ENCODE measurements around the gene DUSP23. TPM values are rescaled to one million over a fixed set of nuclear protein-coding genes. Genes with fewer than 3 reads are reported as not detected.
A peak's percentile ranks its signal among the peaks of the same experiment; 100 is the strongest.

Gene DUSP23
- total and polyA plus RNA-seq, 4 donors = 47.1 to 53.6 (median 48.3) TPM

- no peaks in the 10 kb centered on the region for H3K27me3 ChIP-seq (ENCODE audit: control insufficient read depth in 1 of 2, insufficient read depth in 2 of 2, low read length in 1 of 2)
- no peaks in the 10 kb centered on the region for H3K36me3 ChIP-seq (ENCODE audit: control insufficient read depth in 1 of 2, insufficient read depth in 2 of 2, low read length in 1 of 2)
- ATAC-seq (ENCODE audit: low FRiP score) (peak; percentile 84), DNase-seq (peak; percentile 47 to 77)
- no peak overlapping the region for H3K4me3 ChIP-seq (ENCODE audit: low read length in 2 of 2)
- no peak overlapping the region for H3K27ac ChIP-seq (ENCODE audit: low read depth in 1 of 2, low read length in 2 of 2)
- no peaks in the 10 kb centered on the region for H3K4me1 ChIP-seq (ENCODE audit: control insufficient read depth in 1 of 2, insufficient read depth in 2 of 2, low read length in 2 of 2)
- 59 to 63% methylated on average over 4 of the region's 4 CpGs for WGBS, 2 donors
- no peaks in the 10 kb centered on the region for H3K9me3 ChIP-seq (ENCODE audit: control insufficient read depth, low read length)
- intact Hi-C loops (cut with DNase I) = no loop called here
Measured at GRCh38 chr1:159752135-159752580, 28.6 kb upstream of the DUSP23 start.

- Histone ChIP-seq H3K9me3 (ENCODE audit: control insufficient read depth, low read length) (no peaks in the 10 kb centered on the region), H3K4me3 (ENCODE audit: low read length in 2 of 2) (no peak overlapping the region), H3K27ac (ENCODE audit: low read depth in 1 of 2, low read length in 2 of 2) (no peak overlapping the region), H3K36me3 (ENCODE audit: control insufficient read depth in 1 of 2, insufficient read depth in 2 of 2, low read length in 1 of 2) (no peaks in the 10 kb centered on the region), H3K4me1 (ENCODE audit: control insufficient read depth in 1 of 2, insufficient read depth in 2 of 2, low read length in 2 of 2) (no peaks in the 10 kb centered on the region), H3K27me3 (ENCODE audit: control insufficient read depth in 1 of 2, insufficient read depth in 2 of 2, low read length in 1 of 2) (no peaks in the 10 kb centered on the region)
- no peak for ATAC-seq (ENCODE audit: low FRiP score)
- intact Hi-C loops (cut with DNase I) = no loop called here
- 74 to 77% methylated on average over 4 of the region's 4 CpGs for WGBS, 2 donors
- no peak for DNase-seq
Measured at GRCh38 chr1:159753386-159753785, 27.4 kb upstream of the DUSP23 start.

GRCh38 chr1:159755451-159756007 lies 25.2 kb upstream of the DUSP23 start:
- DNase-seq = no peak
- Histone ChIP-seq H3K9me3 (ENCODE audit: control insufficient read depth, low read length) (no peaks in the 10 kb centered on the region), H3K36me3 (ENCODE audit: control insufficient read depth in 1 of 2, insufficient read depth in 2 of 2, low read length in 1 of 2) (no peaks in the 10 kb centered on the region), H3K4me3 (ENCODE audit: low read length in 2 of 2) (no peak overlapping the region), H3K4me1 (ENCODE audit: control insufficient read depth in 1 of 2, insufficient read depth in 2 of 2, low read length in 2 of 2) (no peaks in the 10 kb centered on the region), H3K27ac (ENCODE audit: low read depth in 1 of 2, low read length in 2 of 2) (no peak overlapping the region), H3K27me3 (ENCODE audit: control insufficient read depth in 1 of 2, insufficient read depth in 2 of 2, low read length in 1 of 2) (no peaks in the 10 kb centered on the region)
- intact Hi-C loops (cut with DNase I) = no loop called here
- no peak for ATAC-seq (ENCODE audit: low FRiP score)
- 90 to 92% methylated on average over 3 of the region's 3 CpGs for WGBS, 2 donors

- ATAC-seq (ENCODE audit: low FRiP score) = no peak
Measured at GRCh38 chr1:159756397-159756796, 24.4 kb upstream of the DUSP23 start.

GRCh38 chr1:159763686-159764085 lies 17.1 kb upstream of the DUSP23 start:
- Histone ChIP-seq H3K4me1 (ENCODE audit: control insufficient read depth in 1 of 2, insufficient read depth in 2 of 2, low read length in 2 of 2) (no peaks in the 10 kb centered on the region), H3K27ac (ENCODE audit: low read depth in 1 of 2, low read length in 2 of 2) (no peak overlapping the region), H3K4me3 (ENCODE audit: low read length in 2 of 2) (no peak overlapping the region), H3K9me3 (ENCODE audit: control insufficient read depth, low read length) (no peaks in the 10 kb centered on the region), H3K36me3 (ENCODE audit: control insufficient read depth in 1 of 2, insufficient read depth in 2 of 2, low read length in 1 of 2) (no peaks in the 10 kb centered on the region), H3K27me3 (ENCODE audit: control insufficient read depth in 1 of 2, insufficient read depth in 2 of 2, low read length in 1 of 2) (peaks cover 0 to 5% of the 10 kb centered on the region in 2 donors)
- intact Hi-C loops (cut with DNase I) = no loop called here
- DNase-seq (no peak), ATAC-seq (ENCODE audit: low FRiP score) (no peak)
- 35 to 37% methylated on average over 1 of the region's 1 CpG for WGBS, 2 donors

More at GRCh38 chr1:159756397-159756796, 24.4 kb upstream of the DUSP23 start:
- peak in 1 of 2 donors; percentile 56 for DNase-seq
- no peaks in the 10 kb centered on the region for H3K9me3 ChIP-seq (ENCODE audit: control insufficient read depth, low read length)
- no peak overlapping the region for H3K27ac ChIP-seq (ENCODE audit: low read depth in 1 of 2, low read length in 2 of 2)
- no peak overlapping the region for H3K4me3 ChIP-seq (ENCODE audit: low read length in 2 of 2)
- intact Hi-C loops (cut with DNase I) = no loop called here
- H3K4me1 ChIP-seq (ENCODE audit: control insufficient read depth in 1 of 2, insufficient read depth in 2 of 2, low read length in 2 of 2) = no peaks in the 10 kb centered on the region
- H3K36me3 ChIP-seq (ENCODE audit: control insufficient read depth in 1 of 2, insufficient read depth in 2 of 2, low read length in 1 of 2) = no peaks in the 10 kb centered on the region
- H3K27me3 ChIP-seq (ENCODE audit: control insufficient read depth in 1 of 2, insufficient read depth in 2 of 2, low read length in 1 of 2) = no peaks in the 10 kb centered on the region

- WGBS, 2 donors = 83 to 90% methylated on average over 3 of the region's 3 CpGs
- no peak for DNase-seq
Measured at GRCh38 chr1:159765806-159766205, 15.0 kb upstream of the DUSP23 start.

GRCh38 chr1:159771127-159771895 lies 9.5 kb upstream of the DUSP23 start:
- intact Hi-C loops (cut with DNase I) = no loop called here
- Histone ChIP-seq H3K4me1 (ENCODE audit: control insufficient read depth in 1 of 2, insufficient read depth in 2 of 2, low read length in 2 of 2) (no peaks in the 10 kb centered on the region), H3K4me3 (ENCODE audit: low read length in 2 of 2) (no peak overlapping the region), H3K9me3 (ENCODE audit: control insufficient read depth, low read length) (no peaks in the 10 kb centered on the region), H3K27me3 (ENCODE audit: control insufficient read depth in 1 of 2, insufficient read depth in 2 of 2, low read length in 1 of 2) (peaks cover 0 to 5% of the 10 kb centered on the region in 2 donors), H3K36me3 (ENCODE audit: control insufficient read depth in 1 of 2, insufficient read depth in 2 of 2, low read length in 1 of 2) (no peaks in the 10 kb centered on the region), H3K27ac (ENCODE audit: low read depth in 1 of 2, low read length in 2 of 2) (no peak overlapping the region)
- WGBS, 2 donors = 83% methylated on average over 2 of the region's 2 CpGs
- DNase-seq (no peak), ATAC-seq (ENCODE audit: low FRiP score) (no peak)

More at GRCh38 chr1:159765806-159766205, 15.0 kb upstream of the DUSP23 start:
- Histone ChIP-seq H3K27ac (ENCODE audit: low read depth in 1 of 2, low read length in 2 of 2) (no peak overlapping the region), H3K9me3 (ENCODE audit: control insufficient read depth, low read length) (no peaks in the 10 kb centered on the region), H3K4me3 (ENCODE audit: low read length in 2 of 2) (no peak overlapping the region), H3K4me1 (ENCODE audit: control insufficient read depth in 1 of 2, insufficient read depth in 2 of 2, low read length in 2 of 2) (no peaks in the 10 kb centered on the region), H3K36me3 (ENCODE audit: control insufficient read depth in 1 of 2, insufficient read depth in 2 of 2, low read length in 1 of 2) (no peaks in the 10 kb centered on the region), H3K27me3 (ENCODE audit: control insufficient read depth in 1 of 2, insufficient read depth in 2 of 2, low read length in 1 of 2) (peaks cover 0 to 5% of the 10 kb centered on the region in 2 donors)
- intact Hi-C loops (cut with DNase I) = no loop called here
- ATAC-seq (ENCODE audit: low FRiP score) = no peak

- intact Hi-C loops (cut with DNase I) = no loop called here
- ATAC-seq (ENCODE audit: low FRiP score) (no peak), DNase-seq (no peak)
- Histone ChIP-seq H3K4me1 (ENCODE audit: control insufficient read depth in 1 of 2, insufficient read depth in 2 of 2, low read length in 2 of 2) (peaks cover 0 to 2% of the 10 kb centered on the region in 2 donors), H3K27me3 (ENCODE audit: control insufficient read depth in 1 of 2, insufficient read depth in 2 of 2, low read length in 1 of 2) (no peaks in the 10 kb centered on the region), H3K27ac (ENCODE audit: low read depth in 1 of 2, low read length in 2 of 2) (no peak overlapping the region), H3K9me3 (ENCODE audit: control insufficient read depth, low read length) (no peaks in the 10 kb centered on the region), H3K36me3 (ENCODE audit: control insufficient read depth in 1 of 2, insufficient read depth in 2 of 2, low read length in 1 of 2) (no peaks in the 10 kb centered on the region), H3K4me3 (ENCODE audit: low read length in 2 of 2) (no peak overlapping the region)
- WGBS, 2 donors = 66 to 69% methylated on average over 2 of the region's 2 CpGs
Measured at GRCh38 chr1:159774465-159774864, 6.3 kb upstream of the DUSP23 start.

GRCh38 chr1:159775716-159776115 lies 5.0 kb upstream of the DUSP23 start:
- ATAC-seq (ENCODE audit: low FRiP score) (no peak), DNase-seq (no peak)
- no peaks in the 10 kb centered on the region for H3K9me3 ChIP-seq (ENCODE audit: control insufficient read depth, low read length)
- 86 to 87% methylated on average over 2 of the region's 2 CpGs for WGBS, 2 donors
- intact Hi-C loops (cut with DNase I) = no loop called here
- no peak overlapping the region for H3K4me3 ChIP-seq (ENCODE audit: low read length in 2 of 2)
- H3K27me3 ChIP-seq (ENCODE audit: control insufficient read depth in 1 of 2, insufficient read depth in 2 of 2, low read length in 1 of 2) = no peaks in the 10 kb centered on the region
- no peak overlapping the region for H3K27ac ChIP-seq (ENCODE audit: low read depth in 1 of 2, low read length in 2 of 2)
- no peaks in the 10 kb centered on the region for H3K36me3 ChIP-seq (ENCODE audit: control insufficient read depth in 1 of 2, insufficient read depth in 2 of 2, low read length in 1 of 2)
- H3K4me1 ChIP-seq (ENCODE audit: control insufficient read depth in 1 of 2, insufficient read depth in 2 of 2, low read length in 2 of 2) = peaks cover 0 to 7% of the 10 kb centered on the region in 2 donors

Measured in aorta (tissue), 5 donors.